HepG2 (cell line): ENCODE data around the gene PCYT2. TPM values are rescaled to one million over a fixed set of nuclear protein-coding genes. Genes with fewer than 3 reads are reported as not detected.

ENCODE experiments used
- AKAP8 ChIP-seq: sonication (generic); formaldehyde crosslinking; IDR thresholded peaks from 2 replicates; pipeline ENCODE4 v1.5.1; 2020; ENCODE audit warnings: mild to moderate bottlenecking, missing genetic modification reagents
- CTCF ChIP-seq: sonication (generic); formaldehyde crosslinking; IDR thresholded peaks from 2 replicates; pipeline ENCODE4 v1.5.0; 2020; ENCODE audit warnings: mild to moderate bottlenecking, missing genetic modification reagents, moderate library complexity
- HDAC2 ChIP-seq: sonication (generic); formaldehyde crosslinking; IDR thresholded peaks from 2 replicates; pipeline ENCODE4 v1.4.0; 2020; ENCODE audit warnings: missing genetic modification reagents
- MAFF ChIP-seq: IDR thresholded peaks from 2 replicates; pipeline ENCODE4 v1.6.1; 2011; ENCODE audit warnings: low read depth, low read length, improper control_type of control experiment
- MXD1 ChIP-seq: sonication (generic); formaldehyde crosslinking; IDR thresholded peaks from 2 replicates; pipeline ENCODE4 v1.4.0; 2020; ENCODE audit warnings: mild to moderate bottlenecking, missing genetic modification reagents
- RAD21 ChIP-seq: fragments of 450-650 bp; formaldehyde crosslinking; IDR thresholded peaks from 2 replicates; pipeline ENCODE4 v1.5.0; 2020; ENCODE audit warnings: mild to moderate bottlenecking
- RBFOX2 ChIP-seq: fragments of 200-400 bp; formaldehyde crosslinking; IDR thresholded peaks from 2 replicates; pipeline ENCODE4 v1.6.1; 2017; ENCODE audit warnings: low read depth, mild to moderate bottlenecking, low read length
- SIX4 ChIP-seq: sonication (generic); formaldehyde crosslinking; IDR thresholded peaks from 2 replicates; pipeline ENCODE4 v1.4.0; 2020; ENCODE audit warnings: missing genetic modification reagents
- SYNCRIP ChIP-seq: fragments of 200-400 bp; formaldehyde crosslinking; IDR thresholded peaks from 2 replicates; pipeline ENCODE4 v1.6.1; 2018; ENCODE audit warnings: mild to moderate bottlenecking, low read depth, low read length; ENCODE audit not compliant: insufficient read depth
- TEAD3 ChIP-seq: optimal IDR thresholded peaks from 2 replicates; pipeline ENCODE3; 2016; ENCODE audit warnings: borderline replicate concordance
- ZFP41 ChIP-seq: sonication (generic); formaldehyde crosslinking; IDR thresholded peaks from 2 replicates; pipeline ENCODE4 v1.4.0; 2020; ENCODE audit warnings: mild to moderate bottlenecking, missing genetic modification reagents, borderline replicate concordance
- ZNF142 ChIP-seq: sonication (generic); formaldehyde crosslinking; IDR thresholded peaks from 2 replicates; pipeline ENCODE4 v1.4.0; 2020; ENCODE audit warnings: missing genetic modification reagents
- ZNF33A ChIP-seq: sonication (generic); formaldehyde crosslinking; IDR thresholded peaks from 2 replicates; pipeline ENCODE4 v1.5.1; 2020; ENCODE audit warnings: missing genetic modification reagents, mild to moderate bottlenecking, moderate library complexity, borderline replicate concordance
- ZNF577 ChIP-seq: sonication (generic); formaldehyde crosslinking; IDR thresholded peaks from 2 replicates; pipeline ENCODE4 v1.4.0; 2020; ENCODE audit warnings: mild to moderate bottlenecking, low read depth, missing genetic modification reagents, borderline replicate concordance
- ZNF75D ChIP-seq: sonication (generic); formaldehyde crosslinking; IDR thresholded peaks from 2 replicates; pipeline ENCODE4 v1.8.1; 2023; ENCODE audit warnings: missing genetic modification reagents, mild to moderate bottlenecking, borderline replicate concordance
- ZNF777 ChIP-seq: sonication (generic); formaldehyde crosslinking; IDR thresholded peaks from 2 replicates; pipeline ENCODE4 v1.4.0; 2020; ENCODE audit warnings: missing genetic modification reagents
- ZSCAN12 ChIP-seq: sonication (generic); formaldehyde crosslinking; IDR thresholded peaks from 2 replicates; pipeline ENCODE4 v1.9.0; 2021; ENCODE audit warnings: mild to moderate bottlenecking, missing genetic modification reagents
- polyA plus RNA-seq, 8 experiments: library from polyadenylated mRNA; depleted of rRNA in 3 of 8; stranded (reverse) in 7 of 8; unstranded in 1 of 8; fragments of >200 nt; fragmentation: Illumina TruSeq in 4 of 8; extraction: Trizol in 4 of 8; gene quantifications; 2 replicates each; pipeline versions ENCODE4 v1.2.1 to v1.2.3, GENCODE V29; 2011 to 2016; ENCODE audit warnings: low read depth in 4 of 8, missing spikeins in 1 of 8, mixed read lengths in 1 of 8; ENCODE audit not compliant: insufficient read depth in 1 of 8
- total RNA-seq, 5 experiments: library from RNA; depleted of rRNA; stranded (reverse); fragments of >200 nt; fragmentation: Illumina TruSeq; extraction: Trizol; gene quantifications; 2 replicates each; pipeline ENCODE4 v1.2.3, GENCODE V29; 2016; ENCODE audit warnings: low read depth in 1 of 5
- TF ChIP-seq, protein P1 (sequence below): sonication (generic); formaldehyde crosslinking; IDR thresholded peaks from 2 replicates; pipeline ENCODE4 v1.4.0; 2020; ENCODE audit warnings: missing genetic modification reagents

The PCYT2 gene
- total and polyA plus RNA-seq, 2 of the 13 experiments (the other 11 are each of a cell fraction or from before 2014, with no cell fraction given) = 147 to 297 TPM

- TF ChIP-seq ZNF75D (CRISPR knock-in tag) = no peak
- no peak for TF ChIP-seq ZNF33A (CRISPR knock-in tag)
- TF ChIP-seq ZNF777 (CRISPR knock-in tag) = no peak
- peak; percentile 55 for TF ChIP-seq RBFOX2
- no peak for TF ChIP-seq ZFP41
- peak; percentile 36 for TF ChIP-seq CTCF (CRISPR knock-in tag)
- TF ChIP-seq RAD21 (CRISPR knock-in tag) = peak; percentile 25; the same call in 1 of the 2 replicates
- TF ChIP-seq MAFF = no peak
- no peak for TF ChIP-seq SYNCRIP
- TF ChIP-seq AKAP8 (CRISPR knock-in tag) = peak; percentile 53; the same call in 1 of the 2 replicates
- TF ChIP-seq ZNF577 (CRISPR knock-in tag) = no peak
- no peak for TF ChIP-seq SIX4 (CRISPR knock-in tag)
- peak; percentile 58 for TF ChIP-seq TEAD3 (CRISPR knock-in tag)
- no peak for TF ChIP-seq MXD1 (CRISPR knock-in tag)
- no peak for TF ChIP-seq ZNF142
- TF ChIP-seq, protein P1, sequence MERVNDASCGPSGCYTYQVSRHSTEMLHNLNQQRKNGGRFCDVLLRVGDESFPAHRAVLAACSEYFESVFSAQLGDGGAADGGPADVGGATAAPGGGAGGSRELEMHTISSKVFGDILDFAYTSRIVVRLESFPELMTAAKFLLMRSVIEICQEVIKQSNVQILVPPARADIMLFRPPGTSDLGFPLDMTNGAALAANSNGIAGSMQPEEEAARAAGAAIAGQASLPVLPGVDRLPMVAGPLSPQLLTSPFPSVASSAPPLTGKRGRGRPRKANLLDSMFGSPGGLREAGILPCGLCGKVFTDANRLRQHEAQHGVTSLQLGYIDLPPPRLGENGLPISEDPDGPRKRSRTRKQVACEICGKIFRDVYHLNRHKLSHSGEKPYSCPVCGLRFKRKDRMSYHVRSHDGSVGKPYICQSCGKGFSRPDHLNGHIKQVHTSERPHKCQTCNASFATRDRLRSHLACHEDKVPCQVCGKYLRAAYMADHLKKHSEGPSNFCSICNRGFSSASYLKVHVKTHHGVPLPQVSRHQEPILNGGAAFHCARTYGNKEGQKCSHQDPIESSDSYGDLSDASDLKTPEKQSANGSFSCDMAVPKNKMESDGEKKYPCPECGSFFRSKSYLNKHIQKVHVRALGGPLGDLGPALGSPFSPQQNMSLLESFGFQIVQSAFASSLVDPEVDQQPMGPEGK (CRISPR knock-in tag) = peak; percentile 18; the same call in 1 of the 2 replicates
- TF ChIP-seq HDAC2 = no peak
- TF ChIP-seq ZSCAN12 (CRISPR knock-in tag) = no peak
These were observed 47.1 kb downstream of the PCYT2 start (continued) for GRCh38 chr17:81863833-81864768.
